ENCODE data around the gene ATG4B. TPM values are rescaled to one million over a fixed set of nuclear protein-coding genes. Genes with fewer than 3 reads are reported as not detected.

Gene ATG4B
- total RNA-seq, 1 donor from 2014 or later = 78.1 TPM

- Mint-ChIP-seq H3K4me3 (ENCODE audit: unreplicated experiment) (no peak overlapping the region), H3K27ac (ENCODE audit: unreplicated experiment) (no peak overlapping the region), H3K4me1 (ENCODE audit: unreplicated experiment) (no peaks in the 10 kb centered on the region), H3K36me3 (ENCODE audit: unreplicated experiment) (peaks cover 27% of the 10 kb centered on the region), H3K27me3 (ENCODE audit: unreplicated experiment) (no peaks in the 10 kb centered on the region), H3K9me3 (ENCODE audit: unreplicated experiment) (no peaks in the 10 kb centered on the region)
- no peak for DNase-seq (ENCODE audit: extremely low spot score, unreplicated experiment)
- no peak for TF ChIP-seq CTCF (IDR thresholded peaks at IDR 0.05)
Measured at GRCh38 chr2:241720560-241720959, 83.1 kb downstream of the ATG4B start.

GRCh38 chr2:241721852-241722251 lies 84.4 kb downstream of the ATG4B start:
- Mint-ChIP-seq H3K4me1 (ENCODE audit: unreplicated experiment) (no peaks in the 10 kb centered on the region), H3K4me3 (ENCODE audit: unreplicated experiment) (no peak overlapping the region), H3K36me3 (ENCODE audit: unreplicated experiment) (peaks cover 24% of the 10 kb centered on the region), H3K27me3 (ENCODE audit: unreplicated experiment) (no peaks in the 10 kb centered on the region), H3K27ac (ENCODE audit: unreplicated experiment) (no peak overlapping the region), H3K9me3 (ENCODE audit: unreplicated experiment) (no peaks in the 10 kb centered on the region)
- no peak for TF ChIP-seq CTCF (IDR thresholded peaks at IDR 0.05)
- DNase-seq (ENCODE audit: extremely low spot score, unreplicated experiment) = no peak

- H3K27ac Mint-ChIP-seq (ENCODE audit: unreplicated experiment) = no peak overlapping the region
- H3K36me3 Mint-ChIP-seq (ENCODE audit: unreplicated experiment) = peaks cover 24% of the 10 kb centered on the region
- DNase-seq (ENCODE audit: extremely low spot score, unreplicated experiment) = no peak
- H3K4me3 Mint-ChIP-seq (ENCODE audit: unreplicated experiment) = no peak overlapping the region
- TF ChIP-seq CTCF (IDR thresholded peaks at IDR 0.05) = no peak
- no peaks in the 10 kb centered on the region for H3K9me3 Mint-ChIP-seq (ENCODE audit: unreplicated experiment)
- H3K27me3 Mint-ChIP-seq (ENCODE audit: unreplicated experiment) = no peaks in the 10 kb centered on the region
- no peaks in the 10 kb centered on the region for H3K4me1 Mint-ChIP-seq (ENCODE audit: unreplicated experiment)
Measured at GRCh38 chr2:241722896-241723454, 85.5 kb downstream of the ATG4B start.

Other genes with a start within 250 kb of the ATG4B start
- gene STK25, start 129.1 kb upstream of the ATG4B start, total RNA-seq = 197 and 206 TPM in 2 replicates
- gene BOK, start 78.9 kb upstream of the ATG4B start, total RNA-seq = 45.0 and 47.5 TPM in 2 replicates
- gene THAP4, start 535 bp upstream of the ATG4B start, total RNA-seq = 51.6 and 52.8 TPM in 2 replicates
- gene DTYMK, start 49.1 kb downstream of the ATG4B start, total RNA-seq = 26.3 and 28.8 TPM in 2 replicates
- 29.4 and 32.0 TPM in 2 replicates for gene ING5, start 64.3 kb downstream of the ATG4B start, total RNA-seq
- gene D2HGDH, start 96.9 kb downstream of the ATG4B start, total RNA-seq = 32.5 and 36.8 TPM in 2 replicates
- 0.48 TPM in 1 of 2 replicates, not detected in the other for gene GAL3ST2, start 139.1 kb downstream of the ATG4B start, total RNA-seq
- not detected in 2 replicates for gene NEU4, start 171.5 kb downstream of the ATG4B start, total RNA-seq
- not detected in 2 replicates for gene PDCD1, start 221.2 kb downstream of the ATG4B start, total RNA-seq
- gene RTP5, start 232.0 kb downstream of the ATG4B start, total RNA-seq = not detected in 2 replicates